ENCODE data around the gene TPRX2.
A peak's percentile ranks its signal among the peaks of the same experiment; 100 is the strongest.
"Not testable (repeated sequence)": the region's sequence is repeated elsewhere in the genome, so short reads cannot be mapped to it uniquely, and the experiment has no call there.

The TPRX2 gene

DNA sequence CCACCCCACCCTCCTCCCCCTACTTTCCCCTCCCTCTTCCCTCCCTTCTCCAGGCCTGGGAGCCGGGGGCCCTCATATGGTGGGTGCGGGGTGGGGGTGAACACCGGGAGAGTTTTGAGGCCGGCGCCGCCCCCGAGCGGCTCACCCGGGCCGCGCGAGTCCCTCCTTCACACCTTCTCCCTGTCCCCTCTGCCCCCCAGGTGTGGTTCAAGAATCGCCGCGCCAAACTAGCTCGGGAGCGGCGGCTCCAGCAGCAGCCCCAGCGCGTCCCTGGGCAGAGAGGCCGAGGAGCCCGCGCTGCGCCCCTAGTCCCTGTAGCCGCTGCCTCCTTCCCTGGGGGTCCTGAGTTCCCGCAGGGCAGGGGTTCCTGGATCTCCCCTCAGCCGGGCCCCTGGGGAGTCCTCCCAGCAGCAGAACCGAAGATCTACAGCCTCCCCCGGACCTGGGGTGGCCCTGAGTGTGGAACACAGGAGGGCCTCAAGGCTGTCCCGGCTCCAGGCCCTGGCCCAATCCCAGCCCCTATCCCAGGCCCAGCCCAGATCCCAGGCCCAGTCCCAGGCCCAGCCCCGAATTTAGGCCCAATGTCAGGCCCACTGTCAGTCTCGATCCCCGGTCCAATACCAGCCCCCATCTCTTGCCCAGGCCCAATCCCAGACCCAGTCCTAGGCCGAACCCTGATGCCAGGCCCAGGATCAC, 1.7 kb downstream of the TPRX2 start:
- DNase-seq (ENCODE audit: low read depth in 2 of 2): no peak

DNA sequence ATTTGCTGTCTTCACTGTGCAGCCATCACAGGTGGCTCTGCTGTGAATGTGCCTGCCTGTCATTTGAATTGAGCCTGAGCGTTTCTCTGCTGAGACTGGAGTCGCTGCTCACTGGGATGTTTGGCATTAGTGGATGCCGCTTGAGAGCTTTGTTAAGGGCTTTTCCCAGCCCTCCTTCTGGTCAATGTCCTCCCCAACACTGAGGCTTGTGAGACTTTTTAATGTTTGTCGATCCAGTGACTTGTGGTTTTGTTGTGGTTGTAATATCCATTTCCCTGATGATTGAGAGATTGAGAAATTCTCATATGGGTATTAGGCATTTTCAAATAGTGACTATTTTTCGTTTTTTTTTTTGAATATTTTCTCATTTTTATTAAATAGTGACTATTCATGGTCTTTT, 2.6 kb downstream of the TPRX2 start:
- no peak for DNase-seq (ENCODE audit: low read depth in 2 of 2)

DNA sequence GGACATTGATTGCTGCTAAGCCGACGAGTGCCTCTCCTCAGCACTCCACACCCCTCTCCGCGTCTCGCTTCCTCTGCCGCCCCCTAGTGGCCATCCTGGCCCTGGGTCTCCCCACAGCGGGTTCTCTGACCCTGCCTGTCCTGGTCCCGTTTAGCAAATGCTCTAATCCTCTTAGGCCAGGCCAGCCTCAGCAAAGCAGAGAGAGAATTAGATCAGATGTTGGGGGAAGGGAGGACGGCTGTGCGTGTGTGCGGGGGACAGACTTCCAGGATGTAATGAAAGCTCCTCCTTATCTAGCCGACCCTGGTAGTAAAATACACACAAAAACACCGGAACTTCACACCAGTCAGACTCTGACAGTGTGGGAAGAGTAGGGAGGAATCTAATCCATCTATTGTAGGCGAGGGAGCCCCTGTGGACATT, 4.5 kb downstream of the TPRX2 start:
- DNase-seq (ENCODE audit: low read depth in 2 of 2): peak; percentile 63 to 74

DNA sequence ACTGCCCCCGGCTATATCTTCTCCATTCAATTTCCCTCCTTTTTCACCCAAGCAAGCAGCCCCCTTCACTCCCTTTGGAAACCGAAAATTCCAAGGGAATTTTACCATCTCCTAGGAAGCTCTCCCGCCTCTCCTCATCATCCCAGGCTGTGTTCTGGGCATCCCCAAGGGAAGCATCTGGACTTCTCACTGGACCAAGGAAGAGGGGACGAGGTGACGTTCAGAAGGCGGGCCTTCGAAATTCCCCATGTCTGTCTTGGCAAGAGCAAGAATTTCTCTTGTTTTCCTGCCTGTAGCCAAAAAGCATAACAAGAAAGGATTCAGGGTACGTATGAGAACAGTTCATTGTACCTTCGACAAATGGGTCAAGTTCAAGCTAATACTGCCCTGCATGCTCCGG, 6.1 kb downstream of the TPRX2 start:
- no peak for DNase-seq (ENCODE audit: low read depth in 2 of 2)

DNA sequence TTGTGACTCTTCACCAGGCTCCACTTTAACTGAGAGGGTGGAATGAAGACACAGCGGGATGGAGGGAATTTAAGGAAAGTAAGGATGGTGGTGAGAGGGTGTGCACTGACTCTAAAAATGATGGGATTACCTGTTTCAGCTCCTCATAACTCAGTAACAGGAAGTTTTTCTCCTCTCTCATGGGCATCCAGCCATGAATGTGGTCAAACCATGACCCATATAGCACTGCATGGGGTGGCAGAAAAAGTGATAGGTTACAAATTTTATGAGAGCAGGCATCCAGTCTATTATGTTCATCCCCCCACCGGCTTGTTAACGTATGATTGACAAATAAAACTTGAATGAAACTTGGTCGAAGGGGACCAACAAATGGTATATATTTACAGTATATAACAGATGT, 19.9 kb downstream of the TPRX2 start:
- DNase-seq (ENCODE audit: low read depth in 2 of 2): no peak

DNA sequence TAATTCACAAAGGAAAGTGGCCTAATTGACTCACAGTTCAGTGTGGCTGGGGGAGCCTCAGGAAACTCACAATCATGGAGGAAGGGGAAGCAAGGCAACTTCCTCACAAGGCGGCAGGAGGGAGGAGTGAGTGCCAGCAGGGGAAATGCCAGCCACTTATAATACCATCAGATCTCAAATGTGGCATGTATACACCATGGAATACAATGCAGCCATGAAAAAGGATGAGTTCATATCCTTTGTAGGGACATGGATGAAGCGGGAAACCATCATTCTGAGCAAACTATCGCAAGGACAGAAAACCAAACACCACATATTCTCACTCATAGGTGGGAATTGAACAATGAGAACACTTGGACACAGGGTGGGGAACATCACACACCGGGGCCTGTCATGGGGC, 20.4 kb downstream of the TPRX2 start:
- DNase-seq (ENCODE audit: low read depth in 2 of 2): not testable (repeated sequence)

DNA sequence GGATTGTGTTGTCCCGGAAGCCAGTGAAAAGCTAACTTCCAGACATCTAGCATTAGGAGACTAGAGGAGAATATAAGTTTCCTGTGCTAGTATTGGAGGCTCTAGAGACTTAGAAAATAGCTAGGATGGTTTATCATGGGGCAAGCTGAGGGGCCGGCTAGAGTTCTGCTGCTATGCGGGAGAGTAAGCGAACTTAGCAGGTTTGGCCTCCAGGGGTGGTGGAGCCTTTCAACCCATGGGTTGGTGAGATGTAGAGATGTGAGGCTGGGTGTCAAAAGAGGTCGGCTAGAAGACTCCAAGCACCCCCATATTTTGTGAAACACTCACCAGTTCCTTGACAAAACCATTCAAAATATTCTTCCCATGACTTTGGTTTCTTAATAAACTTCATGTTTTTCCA, 22.7 kb downstream of the TPRX2 start:
- no peak for DNase-seq (ENCODE audit: low read depth in 2 of 2)

DNA sequence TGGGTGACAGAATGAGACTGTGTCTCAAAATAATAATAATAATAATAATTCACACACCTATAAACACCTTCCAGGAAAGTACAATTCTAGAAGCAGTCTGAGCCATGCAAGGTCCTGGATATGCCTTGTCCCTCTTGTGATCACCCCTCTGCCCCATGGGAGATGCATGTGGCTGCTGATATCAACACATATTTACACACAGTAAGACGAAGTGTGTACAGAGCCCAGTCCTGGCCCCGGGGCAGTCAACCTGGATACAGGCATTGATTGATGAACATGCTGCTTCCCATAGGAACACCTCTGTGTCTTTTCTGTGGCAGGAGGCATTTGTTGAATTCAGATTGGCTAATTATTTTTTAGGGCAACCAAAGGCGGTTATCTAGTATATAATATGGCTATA, 23.9 kb downstream of the TPRX2 start:
- DNase-seq (ENCODE audit: low read depth in 2 of 2): no peak

DNA sequence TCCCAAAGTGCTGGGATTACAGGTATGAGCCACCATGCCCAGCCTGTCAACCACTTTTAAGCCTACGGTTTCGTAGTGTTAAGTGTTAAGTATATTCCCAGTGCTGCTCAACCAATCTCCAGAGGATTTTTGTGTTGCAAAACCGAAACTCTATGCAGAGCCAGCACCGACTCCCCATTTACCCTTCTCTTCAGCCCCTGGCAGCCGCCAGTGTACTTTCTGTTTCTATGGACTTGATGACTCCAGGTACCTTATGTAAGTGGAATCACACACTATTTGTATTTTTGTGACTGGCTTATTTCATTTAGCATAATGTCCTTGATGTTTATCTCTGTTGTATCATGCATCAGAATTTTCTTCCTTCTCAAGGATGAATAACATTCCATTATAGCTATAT, 26.0 kb downstream of the TPRX2 start:
- no peak for DNase-seq (ENCODE audit: low read depth in 2 of 2)

DNA sequence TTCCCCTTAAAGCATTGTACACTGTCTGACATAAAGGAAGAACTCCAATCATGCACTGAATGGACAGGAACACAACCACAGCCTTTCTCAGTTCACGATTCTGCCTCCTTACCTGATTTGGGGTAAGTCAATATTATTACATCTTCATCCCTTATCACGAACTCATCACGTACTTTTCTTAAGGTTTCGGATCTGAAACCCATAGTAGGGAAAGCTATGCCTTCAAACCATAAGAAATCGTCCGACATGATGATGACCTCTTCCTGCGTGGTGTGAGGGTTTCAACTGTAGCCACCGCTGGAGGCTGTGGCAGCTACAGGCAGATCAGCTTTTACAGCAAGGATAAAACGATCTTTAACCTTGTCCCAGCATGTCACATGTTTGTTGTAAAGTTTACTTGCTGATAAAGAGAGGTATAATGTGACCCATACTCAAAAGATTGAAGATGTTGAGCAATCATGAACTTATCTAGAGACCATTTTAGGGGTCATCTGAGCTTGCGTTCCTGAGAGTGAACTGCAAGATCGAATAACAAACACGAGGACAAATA, 27.1 kb downstream of the TPRX2 start, which contains the start of gene SULT2A1:
TSS of gene SULT2A1 (minus strand) at position 306 of the 550 bp plus-strand sequence. CDS start at position 248, 58 bp downstream.
- no peak for DNase-seq (ENCODE audit: low read depth in 2 of 2)

DNA sequence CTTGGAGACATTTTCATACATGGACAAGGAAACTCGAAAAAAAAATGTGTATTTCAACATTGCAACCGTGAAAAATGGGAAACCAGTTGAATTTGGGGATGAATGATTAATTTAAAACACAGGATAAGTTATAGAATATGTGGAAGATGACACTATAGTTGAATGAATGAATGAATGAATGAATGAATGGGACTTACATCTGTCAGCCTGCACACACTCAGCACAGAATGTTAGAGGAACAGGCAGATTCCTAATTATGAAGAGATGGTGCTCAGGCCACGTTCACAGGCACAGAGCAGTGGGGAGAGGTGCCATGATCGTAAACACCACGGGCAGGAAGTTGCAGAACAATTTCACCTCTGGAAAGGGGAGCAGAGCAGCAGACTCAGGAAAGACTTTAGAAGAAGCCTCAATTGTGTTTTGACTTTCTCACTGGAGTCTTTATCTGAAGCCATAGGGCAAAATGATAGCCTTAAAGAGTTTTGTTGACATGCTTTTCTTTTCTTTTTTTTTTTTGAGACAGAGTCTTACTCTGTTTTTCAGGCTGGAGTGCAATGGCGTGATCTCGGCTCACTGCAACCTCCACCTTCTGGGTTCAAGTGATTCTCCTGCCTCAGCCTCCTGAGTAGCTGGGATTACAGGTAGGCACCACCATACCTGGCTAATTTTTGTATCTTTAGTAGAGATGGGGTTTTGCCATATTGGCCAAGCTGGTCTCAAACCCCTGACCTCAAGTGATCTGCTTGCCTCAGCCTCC, 32.0 kb downstream of the TPRX2 start:
- no peak for DNase-seq (ENCODE audit: low read depth in 2 of 2)

DNA sequence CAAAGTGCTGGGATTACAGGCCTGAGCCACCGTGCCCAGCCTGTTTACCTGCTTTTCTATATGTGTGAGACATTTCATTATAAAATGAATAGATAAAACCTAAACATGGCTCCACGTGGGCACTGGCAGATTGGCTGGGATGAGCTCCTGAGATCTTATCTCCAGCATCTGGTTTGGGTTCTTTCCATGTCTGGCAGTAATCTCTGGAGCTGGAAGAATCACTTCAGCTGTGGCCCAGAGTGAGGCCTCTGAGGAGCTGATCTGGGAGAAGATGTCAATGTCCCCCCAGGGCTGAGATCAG, 32.5 kb downstream of the TPRX2 start:
- DNase-seq (ENCODE audit: low read depth in 2 of 2): no peak

DNA sequence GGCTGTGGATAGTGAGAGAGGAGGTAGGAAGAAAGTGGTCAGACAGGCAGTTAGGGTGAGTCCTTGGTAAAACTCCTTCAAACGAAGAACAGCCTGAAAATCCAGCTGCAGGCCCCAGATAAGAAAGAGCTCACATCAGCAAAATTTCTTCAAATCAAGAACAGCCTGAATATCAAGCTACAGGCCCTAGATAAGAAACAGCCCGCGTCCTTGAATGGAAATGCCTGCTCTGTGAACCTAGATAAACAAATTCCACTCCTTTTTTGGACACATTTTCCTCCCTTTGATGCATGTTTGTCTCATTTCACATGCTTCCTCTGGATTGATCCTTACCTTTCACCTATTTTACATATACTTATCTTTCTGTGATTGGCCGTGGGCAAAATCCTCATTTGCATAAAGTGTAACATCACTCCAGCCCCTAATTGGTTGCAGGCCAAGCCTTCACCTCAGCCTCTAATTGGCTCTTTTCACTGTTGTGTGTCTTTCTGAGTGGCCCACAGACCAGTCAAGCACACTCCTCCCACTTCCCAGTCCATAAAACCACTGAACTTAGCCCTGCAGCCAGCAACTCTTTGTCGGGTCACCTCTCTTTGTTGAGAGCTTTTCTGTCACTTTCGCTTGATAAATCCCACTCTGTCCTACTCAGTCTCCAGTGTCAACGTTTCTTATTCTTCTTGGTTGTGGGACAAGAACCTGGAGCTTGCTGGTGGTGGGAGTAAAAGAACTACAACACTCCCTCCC, 33.1 kb downstream of the TPRX2 start:
- no peak for DNase-seq (ENCODE audit: low read depth in 2 of 2)

DNA sequence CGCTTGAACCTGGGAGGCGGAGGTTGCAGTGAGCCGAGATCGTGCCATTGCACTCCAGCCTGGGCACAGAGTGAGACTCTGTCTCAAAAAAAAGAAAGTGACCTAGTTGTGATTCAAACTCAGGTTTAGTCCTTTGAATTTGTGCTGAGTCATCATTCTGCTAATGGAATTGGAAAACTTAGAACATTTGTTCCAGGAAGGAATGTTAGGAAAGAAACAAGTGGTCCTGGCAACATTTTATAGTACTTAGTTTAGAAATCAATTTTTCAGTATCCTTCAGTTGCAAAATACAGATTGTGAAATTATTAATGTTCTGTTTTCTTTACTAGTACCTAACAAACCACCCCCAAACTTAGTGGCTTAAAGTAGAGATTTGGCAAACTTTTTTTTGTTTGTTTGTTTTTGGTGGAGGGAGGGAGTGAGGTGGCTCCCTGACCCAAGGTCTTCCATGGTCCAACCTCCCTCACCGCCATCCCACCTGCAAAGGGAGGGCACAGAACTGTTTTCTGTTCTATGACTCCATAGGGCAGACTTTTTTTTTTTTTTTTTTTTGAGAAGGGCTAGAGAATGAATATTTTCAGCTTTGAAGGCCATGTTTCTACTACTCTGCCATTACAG, 36.2 kb downstream of the TPRX2 start:
- DNase-seq (ENCODE audit: low read depth in 2 of 2): no peak

DNA sequence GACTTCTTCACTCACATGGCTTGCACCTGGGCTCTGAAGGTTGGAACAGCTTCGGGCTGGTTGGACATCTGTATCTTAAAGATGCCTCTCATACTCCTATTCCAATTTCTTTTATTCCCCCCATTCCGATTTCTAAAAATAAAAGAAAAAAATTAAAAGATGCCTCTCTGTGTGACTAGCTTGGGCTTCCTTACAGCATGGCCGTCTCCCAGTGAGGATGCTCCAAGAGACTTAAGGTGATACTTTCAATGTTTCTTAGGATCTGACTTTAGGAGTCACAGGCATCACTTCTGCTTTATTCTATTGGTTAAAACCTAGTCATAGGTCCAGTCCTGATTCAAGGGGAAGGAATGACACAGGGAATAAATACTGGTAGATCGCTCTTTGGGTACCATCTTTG, 37.0 kb downstream of the TPRX2 start:
- no peak for DNase-seq (ENCODE audit: low read depth in 2 of 2)

DNA sequence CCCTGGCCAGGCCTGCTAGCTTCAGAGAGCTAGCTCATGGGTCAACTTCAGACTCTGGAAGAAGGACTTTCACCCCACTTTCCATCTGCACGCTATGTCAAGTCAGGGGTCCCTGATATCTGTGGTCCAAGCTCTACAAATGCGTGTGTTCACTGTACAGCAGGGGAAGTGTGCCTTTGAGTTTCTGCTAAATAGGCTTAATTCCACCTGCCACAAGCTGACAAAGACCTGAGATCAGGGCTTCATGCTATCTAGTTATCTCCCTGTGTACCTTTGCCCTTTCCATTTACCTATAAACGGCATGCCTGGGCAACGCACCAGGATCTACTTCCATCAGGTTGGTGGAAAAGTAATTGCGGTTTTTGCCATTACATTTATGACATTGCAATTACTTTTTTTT, 37.7 kb downstream of the TPRX2 start:
- DNase-seq (ENCODE audit: low read depth in 2 of 2): no peak

DNA sequence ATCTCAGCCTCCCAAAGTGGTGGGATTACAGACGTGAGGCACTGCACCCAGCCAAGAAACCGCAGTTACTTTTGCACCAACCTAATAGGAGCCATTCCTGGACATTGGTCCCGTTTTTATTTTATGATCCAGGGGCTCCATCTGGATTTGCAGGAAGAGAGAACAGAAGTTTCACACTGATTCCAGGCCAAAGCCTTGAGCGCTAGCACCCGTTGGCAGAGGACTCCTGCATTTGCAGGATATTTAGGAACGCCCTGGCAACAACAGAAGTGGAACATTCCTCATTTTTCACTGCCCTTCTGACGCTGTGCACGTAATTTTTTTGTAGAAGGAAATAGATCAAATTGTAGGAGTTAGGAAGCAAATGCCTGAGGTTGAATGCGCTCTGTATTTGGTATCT, 38.8 kb downstream of the TPRX2 start:
- no peak for DNase-seq (ENCODE audit: low read depth in 2 of 2)

DNA sequence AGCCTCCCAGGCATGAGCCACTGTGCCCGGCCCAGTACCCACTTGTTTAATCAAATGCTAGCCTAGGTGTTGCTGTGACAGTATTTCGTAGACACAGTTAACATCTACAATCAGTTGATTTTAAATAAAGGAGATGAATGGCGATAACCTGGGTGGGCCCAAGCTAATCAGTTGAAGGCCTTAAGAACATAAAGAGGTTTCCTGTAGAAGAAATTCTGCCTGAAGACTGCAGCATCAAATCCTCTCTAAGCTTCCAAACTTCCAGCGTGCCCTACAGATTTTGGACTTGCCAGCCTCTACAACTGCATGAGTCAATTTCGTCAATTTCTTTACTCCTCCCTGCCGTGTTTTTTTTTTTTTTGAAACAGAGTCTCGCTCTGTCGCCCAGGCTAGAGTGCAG, 40.3 kb downstream of the TPRX2 start:
- no peak for DNase-seq (ENCODE audit: low read depth in 2 of 2)

DNA sequence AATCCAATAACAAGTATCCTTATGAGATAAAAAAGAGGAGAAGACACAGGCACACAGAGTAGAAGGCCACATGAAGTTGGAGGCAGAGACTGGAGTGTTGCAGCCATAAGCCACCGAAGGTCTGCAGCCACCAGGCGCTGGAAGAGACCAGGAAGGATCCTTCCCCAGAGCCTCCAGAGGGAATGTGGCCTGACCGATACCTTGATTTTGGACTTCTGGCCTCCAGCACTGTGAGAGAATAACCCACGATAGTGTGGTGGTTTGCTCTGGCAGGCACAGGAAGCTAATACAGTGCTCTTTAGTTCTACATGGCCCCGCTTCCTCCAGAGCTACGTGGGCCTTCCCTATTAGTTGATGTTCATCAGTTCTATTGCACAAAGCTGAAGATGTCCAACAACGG, 42.3 kb downstream of the TPRX2 start:
- no peak for DNase-seq (ENCODE audit: low read depth in 2 of 2)

DNA sequence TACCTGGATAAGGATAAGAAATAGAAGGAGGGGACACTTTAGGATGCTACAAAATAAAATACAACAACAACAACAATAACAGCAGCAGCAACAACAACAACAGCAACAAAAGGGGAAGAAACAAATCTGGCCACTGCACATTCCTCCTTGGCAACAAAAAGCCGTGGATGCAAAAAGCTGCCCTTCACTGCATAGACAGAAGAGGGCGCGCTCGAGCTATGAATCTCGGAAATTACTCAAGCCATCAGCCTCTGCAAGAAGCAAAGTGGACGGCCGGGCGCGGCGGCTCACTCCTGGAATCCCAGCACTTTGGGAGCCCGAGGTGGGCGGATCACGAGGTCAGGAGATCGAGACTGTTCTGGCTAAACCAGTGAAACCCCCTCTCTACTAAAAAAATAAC, 50.3 kb downstream of the TPRX2 start:
- DNase-seq (ENCODE audit: low read depth in 2 of 2): peak; percentile 39 to 48

DNA sequence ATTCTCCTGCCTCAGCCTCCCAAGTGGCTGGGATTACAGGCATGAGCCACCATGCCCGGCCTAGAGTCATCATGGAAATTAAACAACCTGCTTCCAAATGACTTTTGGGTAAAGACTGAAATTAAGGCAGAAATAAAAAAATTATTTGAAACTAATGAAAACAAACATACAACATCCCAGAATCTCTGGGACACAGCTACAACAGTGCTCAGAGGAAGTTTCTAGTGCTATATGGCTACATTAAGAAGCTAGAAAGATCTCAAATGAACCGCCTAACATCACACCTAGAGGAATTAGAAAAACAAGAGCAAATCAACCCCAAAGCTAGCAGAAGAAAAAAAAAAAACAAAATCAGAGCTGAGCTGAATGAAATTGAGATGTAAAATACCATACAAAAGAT, 51.2 kb downstream of the TPRX2 start:
- not testable (repeated sequence) for DNase-seq (ENCODE audit: low read depth in 2 of 2)
